GM18508 (cell line): ENCODE data around the gene ZDHHC14.
"Not testable (repeated sequence)": the region's sequence is repeated elsewhere in the genome, so short reads cannot be mapped to it uniquely, and the experiment has no call there.

ENCODE experiments used
- ATAC-seq: cut with Tn5 transposase; IDR thresholded peaks from one replicate; pipeline ENCODE4 v1.9.1; 2021; ENCODE audit warnings: moderate number of reproducible peaks; ENCODE audit not compliant: insufficient read depth, unreplicated experiment

ZDHHC14 gene

GRCh38 chr6:157380779-157381561 is at the start of gene ZDHHC14:
Gene ZDHHC14, plus strand, starts transcription at chr6:157381190.
- no peak for ATAC-seq

GRCh38 chr6:157332813-157333212 is 48.2 kb upstream of the ZDHHC14 start:
- no peak for ATAC-seq

- ATAC-seq: no peak
Measured at GRCh38 chr6:157333537-157333936, 47.5 kb upstream of the ZDHHC14 start.

DNA sequence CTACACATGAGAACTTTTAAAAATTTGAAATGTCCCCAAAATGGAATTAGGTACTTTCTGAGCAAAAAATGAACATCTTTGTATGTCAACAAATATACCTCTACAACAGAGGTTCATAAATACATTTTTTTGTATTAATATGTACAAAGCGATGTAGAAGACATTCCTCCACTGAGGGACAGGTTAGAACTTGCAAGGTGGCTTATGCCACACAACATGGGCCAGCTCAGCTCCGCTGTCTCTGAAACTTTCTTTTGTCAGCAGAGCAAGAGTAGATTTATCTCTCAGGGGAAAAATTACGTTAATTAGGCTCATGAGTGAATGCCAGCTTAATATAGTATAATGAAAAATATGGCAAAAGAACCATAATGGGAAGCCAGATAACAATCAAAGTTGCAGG is 47.0 kb upstream of the ZDHHC14 start:
- ATAC-seq: no peak

DNA sequence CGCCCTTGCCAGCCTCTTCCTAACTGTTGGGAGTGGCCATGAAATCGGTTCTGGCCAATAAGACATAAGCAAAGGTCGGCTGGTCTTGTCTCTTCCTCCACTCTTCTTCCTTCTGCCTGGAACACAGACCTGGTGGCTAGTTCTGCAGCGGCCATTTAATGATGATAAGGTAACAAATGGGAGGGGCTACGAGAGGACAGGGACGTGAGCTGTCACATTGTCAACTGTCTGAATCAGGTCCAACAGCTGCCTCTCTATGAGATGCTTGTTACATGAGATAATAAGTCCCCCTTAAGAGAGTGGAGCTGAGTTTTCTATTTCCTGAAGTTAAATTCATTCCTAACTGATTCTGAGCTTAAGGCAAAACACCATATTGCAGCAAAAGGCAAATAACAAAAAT is 45.2 kb upstream of the ZDHHC14 start:
- no peak for ATAC-seq

GRCh38 chr6:157337276-157337675 is 43.7 kb upstream of the ZDHHC14 start:
- ATAC-seq: not testable (repeated sequence)

DNA sequence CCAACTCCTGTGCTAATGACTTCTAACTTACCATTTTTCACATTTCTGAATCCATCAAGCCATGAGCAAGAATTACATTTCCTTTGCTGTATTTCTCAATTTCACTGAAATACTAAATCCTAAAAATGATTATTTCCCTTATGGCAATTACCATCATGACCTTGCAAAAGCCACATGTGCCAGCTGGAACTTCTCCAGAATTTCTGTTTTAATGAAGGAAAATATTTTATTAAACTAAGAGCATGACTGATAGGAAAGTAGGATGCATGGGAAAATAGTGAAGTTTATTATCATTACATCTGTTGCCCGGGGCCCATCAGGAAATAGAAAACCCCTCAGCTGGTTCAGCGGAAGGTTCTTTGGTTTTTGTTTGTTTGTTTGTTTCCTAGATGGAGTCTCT is 43.2 kb upstream of the ZDHHC14 start:
- no peak for ATAC-seq

GRCh38 chr6:157339432-157339831 is 41.6 kb upstream of the ZDHHC14 start:
- ATAC-seq: no peak

DNA sequence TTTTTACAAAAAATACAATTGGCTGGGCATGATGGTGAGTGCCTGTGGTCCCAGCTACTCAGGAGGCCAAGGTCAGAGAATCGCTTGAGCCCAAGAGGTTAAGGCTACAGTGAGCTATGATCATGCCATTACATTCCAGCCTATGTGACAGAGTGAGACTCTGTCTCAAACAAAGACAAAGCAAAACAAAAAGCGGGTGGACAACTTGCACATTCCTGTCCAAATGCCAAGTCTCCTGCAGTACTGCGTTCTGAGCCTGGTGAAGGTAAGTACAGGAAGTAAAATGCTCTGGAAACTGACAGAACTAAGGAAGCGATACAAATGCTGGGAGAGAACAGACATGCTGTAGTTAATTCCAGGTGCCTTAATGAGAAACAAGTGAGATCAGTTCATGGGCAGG is 37.3 kb upstream of the ZDHHC14 start:
- ATAC-seq: no peak

DNA sequence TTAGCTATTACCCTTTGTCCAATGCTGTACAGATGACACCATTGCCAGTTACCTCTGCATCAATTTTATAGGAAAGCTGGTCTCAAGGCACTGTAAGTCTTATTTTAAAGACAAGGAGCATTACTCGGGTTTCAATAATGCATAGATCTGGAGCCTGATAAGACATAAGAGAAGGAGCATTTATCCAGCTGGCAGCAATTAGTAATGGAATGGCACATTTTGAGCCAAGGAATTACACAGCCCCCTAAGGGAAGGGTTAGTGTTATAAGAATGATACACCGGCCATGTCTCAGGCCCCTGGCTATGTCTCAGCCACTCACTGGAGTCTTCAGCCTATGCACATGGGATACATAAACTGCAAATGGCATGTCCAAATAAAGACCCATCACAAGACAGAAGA is 34.6 kb upstream of the ZDHHC14 start:
- no peak for ATAC-seq

DNA sequence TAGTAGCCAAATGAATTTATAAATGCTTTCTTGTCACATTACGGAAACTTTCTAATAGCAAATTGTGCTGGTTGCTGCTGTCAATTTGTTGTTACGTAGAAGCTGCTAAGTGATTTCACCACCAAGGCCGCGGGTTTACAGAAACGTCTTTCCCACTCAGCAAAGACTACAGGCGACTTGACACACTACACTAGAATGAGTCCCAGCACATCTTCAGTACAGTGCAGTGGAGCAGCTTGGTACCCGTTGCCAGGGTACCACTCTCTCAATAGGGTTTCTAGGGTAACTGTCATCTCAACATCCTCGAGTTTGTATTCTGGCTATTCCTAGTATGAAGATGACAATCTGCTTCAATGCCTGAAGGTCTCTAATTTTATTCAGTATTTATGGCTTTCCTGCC is 22.7 kb upstream of the ZDHHC14 start:
- no peak for ATAC-seq

DNA sequence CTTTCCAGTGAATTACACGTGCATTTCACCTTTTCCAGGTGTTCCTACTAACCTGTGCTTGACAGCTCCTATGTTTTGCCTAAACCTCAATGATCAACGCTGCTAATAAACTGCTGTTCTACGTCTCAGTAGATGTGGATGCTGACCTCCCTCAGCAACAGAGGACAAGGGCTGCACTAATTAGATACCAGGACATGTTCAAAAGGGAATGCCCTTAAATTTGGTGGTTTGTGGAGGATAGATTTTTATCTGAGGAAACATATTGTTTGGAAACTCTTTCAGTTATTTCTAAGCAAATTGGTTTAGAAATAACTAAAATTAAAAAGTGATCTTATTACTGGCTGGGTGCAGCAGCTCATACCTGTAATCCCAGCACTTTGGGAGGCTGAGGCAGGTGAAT is 19.1 kb upstream of the ZDHHC14 start:
- ATAC-seq: no peak

DNA sequence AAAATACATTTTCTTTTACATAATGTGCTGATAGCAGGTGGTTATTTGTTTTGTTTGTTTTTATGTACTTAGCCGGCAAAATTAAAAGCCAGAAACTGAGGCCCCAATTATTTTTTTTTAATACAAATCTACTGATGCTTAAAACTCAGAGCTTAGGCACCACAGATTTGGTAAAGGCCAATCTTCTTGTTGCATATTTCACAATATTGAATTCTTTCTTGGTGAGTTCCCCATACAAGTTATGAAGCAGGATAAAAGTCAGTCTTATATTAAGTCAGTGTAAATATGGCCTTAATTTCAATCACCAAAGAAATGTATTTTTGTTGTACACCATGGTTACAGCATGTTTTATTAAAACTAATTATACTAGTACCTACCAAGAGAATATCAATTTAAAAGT is 16.3 kb upstream of the ZDHHC14 start:
- no peak for ATAC-seq

DNA sequence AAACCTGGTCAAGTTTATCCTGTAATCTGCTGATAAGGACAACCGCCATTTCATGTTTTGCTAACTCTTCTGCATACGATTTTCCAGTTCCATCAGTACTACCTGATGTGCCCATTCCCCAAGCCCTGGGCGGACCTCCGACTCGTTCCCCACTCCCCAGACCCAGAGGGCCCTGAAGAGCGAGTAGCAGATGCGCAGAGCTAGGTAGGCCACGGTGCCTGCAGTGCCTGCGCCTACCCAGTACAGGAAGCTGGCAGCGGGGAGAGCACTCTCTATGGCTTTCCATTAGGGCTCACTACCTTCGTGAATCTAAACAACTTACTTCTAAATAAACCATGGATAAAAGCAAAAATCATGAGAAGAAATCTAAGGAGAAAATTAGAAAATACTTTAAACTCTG is 14.3 kb upstream of the ZDHHC14 start:
- no peak for ATAC-seq

- ATAC-seq: no peak
Measured at GRCh38 chr6:157368359-157369049, 12.5 kb upstream of the ZDHHC14 start.

DNA sequence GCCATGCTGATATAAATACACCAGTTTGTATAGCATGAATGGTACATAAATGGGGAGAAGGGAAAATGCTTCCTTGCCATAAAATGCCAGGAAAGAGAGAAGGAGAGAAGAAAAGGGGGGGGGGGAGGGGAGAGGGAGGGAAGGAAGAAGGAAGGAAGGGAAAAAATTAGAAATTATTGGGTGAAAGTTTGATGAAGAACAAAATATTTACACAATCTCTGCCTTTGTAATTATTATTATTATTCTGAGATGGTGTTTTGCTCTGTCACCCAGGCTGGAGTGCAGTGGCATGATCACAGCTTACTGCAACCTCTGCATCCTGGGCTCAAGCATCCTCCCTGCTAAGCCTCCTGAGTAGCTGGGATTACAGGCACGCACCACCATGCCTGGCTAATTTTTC is 10.2 kb upstream of the ZDHHC14 start:
- ATAC-seq: no peak

DNA sequence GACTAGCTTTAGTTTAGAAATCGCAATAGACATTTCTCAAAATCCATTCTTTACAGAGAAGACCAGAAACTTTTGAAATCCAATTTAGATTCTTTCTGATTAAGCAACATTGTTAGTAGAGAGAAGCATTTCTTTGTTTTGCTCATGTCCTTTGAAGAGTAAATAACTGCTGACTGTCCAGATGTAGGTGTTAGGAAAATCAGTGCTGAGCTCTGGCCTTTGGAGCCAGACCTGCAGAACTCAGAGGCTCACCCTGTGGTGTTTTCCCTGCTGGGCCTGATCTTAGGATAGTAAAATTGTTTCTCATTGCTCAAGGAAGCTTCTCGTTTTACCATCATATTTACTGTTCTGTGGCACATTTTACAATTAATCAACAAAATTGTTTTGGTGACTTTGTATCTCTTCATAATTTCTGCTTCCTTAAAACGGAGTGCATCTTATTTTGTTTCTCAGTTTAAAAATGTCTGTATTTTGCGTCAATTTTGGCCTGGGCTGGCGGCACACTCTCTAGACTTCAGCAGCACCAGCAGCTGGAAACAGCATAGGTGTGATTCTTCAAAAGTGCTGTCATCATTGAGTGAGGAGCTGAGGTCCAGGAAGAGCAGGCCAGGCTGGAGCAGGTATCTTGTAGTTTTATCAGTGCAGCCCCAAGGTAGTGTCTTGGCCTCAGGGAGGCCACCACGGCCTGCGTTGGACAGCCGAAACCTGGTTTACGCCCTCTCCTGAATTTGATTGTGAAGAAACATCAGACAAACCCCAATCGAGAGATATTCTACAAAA is 8.3 kb upstream of the ZDHHC14 start:
- ATAC-seq: no peak

DNA sequence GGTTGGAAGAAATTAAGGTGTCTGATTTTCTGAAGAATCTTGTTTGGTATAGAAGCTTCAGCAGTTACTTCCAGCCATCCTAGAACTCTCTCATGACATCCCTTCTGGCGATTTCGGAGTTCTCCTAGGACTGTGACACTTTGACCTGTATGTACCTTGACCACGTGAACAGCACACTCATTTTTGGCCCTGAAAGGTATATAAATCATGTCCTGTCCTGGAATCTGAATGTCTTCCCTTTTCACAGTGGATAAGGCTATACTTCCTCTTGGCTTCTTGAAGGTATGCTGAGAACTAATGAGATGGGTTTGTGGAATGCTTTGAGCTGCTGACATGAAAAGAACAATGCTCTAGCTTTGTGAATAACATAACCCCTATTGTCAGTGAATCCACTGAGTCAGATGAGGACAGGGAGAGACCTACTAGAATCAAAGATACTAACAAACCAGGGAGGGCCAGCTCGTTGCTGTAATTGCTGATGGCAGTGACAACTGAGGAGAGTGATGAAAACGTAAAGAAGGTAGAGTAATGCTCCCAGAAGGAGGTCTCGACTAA is 6.0 kb upstream of the ZDHHC14 start:
- ATAC-seq: no peak

DNA sequence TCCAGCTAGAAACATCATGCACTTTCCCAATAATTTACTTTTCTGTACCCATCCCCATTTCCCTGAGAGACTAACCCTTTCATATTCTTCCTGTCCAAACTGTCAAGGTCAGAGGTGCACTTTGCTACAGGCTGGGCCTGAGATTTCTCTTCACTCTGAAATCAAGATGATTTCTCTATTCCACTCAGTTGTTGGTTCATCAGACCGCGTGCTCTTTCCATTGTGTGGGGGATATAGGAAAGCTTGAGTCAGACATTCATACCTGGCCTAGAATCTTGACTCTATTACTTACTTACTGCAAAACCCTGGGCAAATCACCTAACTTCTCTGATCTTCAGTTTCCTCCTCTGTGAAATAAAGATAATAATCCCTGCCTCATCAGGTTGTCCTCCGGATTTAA is 4.7 kb upstream of the ZDHHC14 start:
- ATAC-seq: no peak

GRCh38 chr6:157376706-157377230 is 4.2 kb upstream of the ZDHHC14 start:
- ATAC-seq: no peak
